IPS DF 6.9 (cell line): ENCODE measurements around the gene ZNF772.

Experiments used
- DNase-seq: peaks from one replicate; pipeline ENCODE4 v3.0.0-alpha.2; 2013; ENCODE audit warnings: low read depth, low spot score
- H3K27ac ChIP-seq: one replicate; pipeline ENCODE4 v1.5.1; 2013; ENCODE audit warnings: low read length, control low read depth
- H3K27me3 ChIP-seq: 2 replicates; pipeline ENCODE4 v1.6.1; 2013; ENCODE audit warnings: mild to moderate bottlenecking, low read length; ENCODE audit not compliant: control insufficient read depth, insufficient read depth
- H3K36me3 ChIP-seq: 2 replicates; pipeline ENCODE4 v1.6.1; 2013; ENCODE audit warnings: low read length; ENCODE audit not compliant: control insufficient read depth, insufficient read depth
- H3K4me1 ChIP-seq: 2 replicates; pipeline ENCODE4 v1.6.1; 2013; ENCODE audit warnings: low read length; ENCODE audit not compliant: control insufficient read depth, insufficient read depth
- H3K4me3 ChIP-seq: 2 replicates; pipeline ENCODE4 v1.5.1; 2013; ENCODE audit warnings: mild to moderate bottlenecking, low read length
- H3K9me3 ChIP-seq: 2 replicates; pipeline ENCODE4 v1.6.1; 2013; ENCODE audit warnings: low read length, inconsistent platforms; ENCODE audit not compliant: control insufficient read depth, insufficient read depth
- WGBS: extraction: QIAGEN DNeasy Blood & Tissue Kit; methylation state at CpG from one replicate; pipeline ENCODE4 v1.1.7; 2013; ENCODE audit warnings: mixed read lengths, missing lambda C conversion rate; ENCODE audit not compliant: insufficient read length, insufficient coverage; 5-methylcytosine and 5-hydroxymethylcytosine counted together

ZNF772 gene

GRCh38 chr19:57435062-57435978 lies 42.0 kb downstream of the ZNF772 start, which contains the start of gene ZNF749:
Gene ZNF749 (plus strand): TSS chr19:57435325. CDS start chr19:57435579, 254 bp downstream.
- H3K36me3 ChIP-seq = no peaks in the 10 kb centered on the region; the same call in 1 of the 2 replicates
- H3K4me3 ChIP-seq = peak within 1 kb of the TSS; percentile 83; the same call in 1 of the 2 replicates
- H3K27me3 ChIP-seq = no peaks in the 10 kb centered on the region
- no peak within 1 kb of the TSS for H3K27ac ChIP-seq
- DNase-seq = peak; percentile 98
- no CpG with 5 or more reads among the region's 61 CpGs for WGBS
- H3K4me1 ChIP-seq = no peaks in the 10 kb centered on the region; the same call in 1 of the 2 replicates
- H3K9me3 ChIP-seq = no peaks in the 10 kb centered on the region

DNA sequence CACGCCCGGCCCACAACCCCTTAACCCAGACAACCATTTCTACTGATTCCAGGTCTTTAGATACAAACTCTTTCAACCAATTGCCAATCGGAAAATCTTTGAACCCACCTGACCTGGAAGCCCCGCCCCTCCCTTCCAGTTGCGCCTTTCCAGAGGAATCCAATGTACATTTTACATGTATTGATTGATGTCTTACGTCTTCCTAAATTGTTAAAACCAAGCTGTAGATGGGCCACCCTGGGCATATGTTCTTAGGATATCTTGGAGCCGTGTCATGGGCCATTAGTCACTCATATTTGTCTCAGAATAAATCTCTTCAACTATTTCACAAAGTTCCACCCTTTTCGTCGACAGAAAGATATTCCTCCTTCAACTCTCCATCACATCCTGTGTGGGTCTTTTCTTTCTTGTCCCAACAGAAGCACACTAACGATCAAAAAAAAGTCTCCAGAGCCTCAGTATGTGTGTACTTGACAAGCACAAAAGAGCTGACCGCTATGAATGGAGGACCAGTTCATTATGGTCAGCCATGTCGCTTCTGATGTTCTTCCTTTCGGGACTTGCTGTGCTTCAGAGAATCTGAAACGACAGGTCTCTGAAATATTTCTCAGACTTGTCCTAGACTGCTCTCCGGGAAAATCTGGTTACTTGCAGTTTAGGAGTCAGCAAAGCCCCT lies 42.8 kb downstream of the ZNF772 start:
- H3K9me3 ChIP-seq = no peaks in the 10 kb centered on the region
- peak overlapping the region; percentile 83; the same call in 1 of the 2 replicates for H3K4me3 ChIP-seq
- no peaks in the 10 kb centered on the region for H3K27me3 ChIP-seq
- no peaks in the 10 kb centered on the region; the same call in 1 of the 2 replicates for H3K4me1 ChIP-seq
- no peak for DNase-seq
- H3K27ac ChIP-seq = no peak overlapping the region
- WGBS = no CpG with 5 or more reads among the region's 15 CpGs
- no peaks in the 10 kb centered on the region; the same call in 1 of the 2 replicates for H3K36me3 ChIP-seq

GRCh38 chr19:57421037-57421436 lies 56.3 kb downstream of the ZNF772 start:
- Histone ChIP-seq H3K36me3 (no peaks in the 10 kb centered on the region; the same call in 1 of the 2 replicates), H3K4me3 (no peak overlapping the region), H3K9me3 (no peaks in the 10 kb centered on the region), H3K27ac (no peak overlapping the region), H3K4me1 (no peaks in the 10 kb centered on the region), H3K27me3 (no peaks in the 10 kb centered on the region; the same call in 1 of the 2 replicates)
- no peak for DNase-seq
- no CpG with 5 or more reads among the region's 3 CpGs for WGBS

DNA sequence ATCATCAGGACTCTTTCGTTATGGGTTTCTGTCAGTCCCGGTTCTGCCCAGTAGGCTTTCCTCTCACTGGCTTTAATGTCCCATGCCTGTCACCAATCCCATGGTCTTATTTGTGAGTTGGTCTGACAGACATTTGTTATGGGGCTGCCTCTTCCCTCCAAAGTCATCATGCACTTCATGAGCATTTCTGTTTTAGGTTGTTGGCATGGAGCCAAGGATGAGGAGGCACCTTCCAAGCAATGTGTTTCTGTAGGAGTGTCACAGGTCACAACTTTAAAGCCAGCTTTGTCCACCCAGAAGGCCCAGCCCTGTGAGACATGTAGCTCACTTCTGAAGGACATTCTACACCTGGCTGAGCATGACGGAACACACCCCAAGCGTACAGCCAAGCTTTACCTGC lies 57.9 kb downstream of the ZNF772 start:
- Histone ChIP-seq H3K36me3 (no peaks in the 10 kb centered on the region; the same call in 1 of the 2 replicates), H3K27me3 (no peaks in the 10 kb centered on the region; the same call in 1 of the 2 replicates)
- no peak for DNase-seq

More for the DNA sequence above, 57.9 kb downstream of the ZNF772 start:
- H3K4me1 ChIP-seq = no peaks in the 10 kb centered on the region
- H3K4me3 ChIP-seq = no peak overlapping the region
- no CpG with 5 or more reads among the region's 4 CpGs for WGBS
- no peak overlapping the region for H3K27ac ChIP-seq
- H3K9me3 ChIP-seq = no peaks in the 10 kb centered on the region
